ENCODE measurements around the gene SAMD4A. TPM values are rescaled to one million over a fixed set of nuclear protein-coding genes. Genes with fewer than 3 reads are reported as not detected.

SAMD4A gene
- total RNA-seq, 1 experiment from 2014 or later, result 9.6 TPM

- no peaks in the 10 kb centered on the region for H3K79me2 ChIP-seq (ENCODE audit: insufficient read depth, low read length)
- H3K18ac ChIP-seq (ENCODE audit: insufficient read length, low read depth, low read length), result no peak overlapping the region
- H2BK5ac ChIP-seq (ENCODE audit: insufficient read length, low read length), result no peak overlapping the region
- no peak overlapping the region for H3K4me2 ChIP-seq (ENCODE audit: insufficient read depth, insufficient read length, low read length)
- no peak overlapping the region for H3K27ac ChIP-seq (ENCODE audit: insufficient read length, low read depth, low read length)
- Mint-ChIP-seq H3K4me3 (no peak overlapping the region), H3K36me3 (ENCODE audit: insufficient read depth in 1 of 3, low read depth in 3 of 3) (peaks cover 8 to 10% (median 8%) of the 10 kb centered on the region in 3 experiments; a peak in 4 of 7 replicates), H3K27me3 (ENCODE audit: low read depth) (no peaks in the 10 kb centered on the region), H3K4me1 (peaks cover 5 to 6% of the 10 kb centered on the region in 2 experiments), H3K9me3 (no peaks in the 10 kb centered on the region), H3K27ac (peak overlapping the region in 1 of 3 experiments; percentile 49; a peak in 1 of 7 replicates)
- H2BK20ac ChIP-seq (ENCODE audit: low read depth, low read length, poor library complexity, severe bottlenecking), result no peak overlapping the region
- H2AK5ac ChIP-seq (ENCODE audit: insufficient read length, low read length), result no peak overlapping the region
- H2BK15ac ChIP-seq (ENCODE audit: low read depth, low read length), result no peak overlapping the region
- H3K79me1 ChIP-seq (ENCODE audit: insufficient read depth, low read depth, low read length, poor library complexity, severe bottlenecking), result no peaks in the 10 kb centered on the region
- no peak overlapping the region for H3K56ac ChIP-seq (ENCODE audit: insufficient read length, low read depth, low read length)
- no peak overlapping the region for H3T11ph ChIP-seq (ENCODE audit: low read length)
- no peak overlapping the region for H2BK120ac ChIP-seq (ENCODE audit: low read depth, low read length, poor library complexity, severe bottlenecking)
- no peak overlapping the region for H3K23ac ChIP-seq (ENCODE audit: insufficient read length, low read depth, low read length)
- H4K5ac ChIP-seq (ENCODE audit: insufficient read length, low read depth, low read length), result no peak overlapping the region
- H4K8ac ChIP-seq (replicated peaks; ENCODE audit: insufficient read length, low read depth, low read length), result no peak overlapping the region
- no peaks in the 10 kb centered on the region for H4K20me1 ChIP-seq (ENCODE audit: control insufficient read depth, insufficient read depth, insufficient read length)
- no peak overlapping the region for H3K9ac ChIP-seq (ENCODE audit: extremely low read depth, insufficient read length, low read length)
- H4K91ac ChIP-seq (ENCODE audit: insufficient read length, low read depth, low read length), result no peak overlapping the region
- no CpG with 5 or more reads among the region's 3 CpGs for WGBS (ENCODE audit: extremely low coverage, insufficient read length, low lambda C conversion rate)
- no peak for TF ChIP-seq CTCF (conservative IDR thresholded peaks at IDR 0.05)
- no peak overlapping the region for H3K14ac ChIP-seq (ENCODE audit: insufficient read depth, low read length)
- no peak for DNase-seq
- H3K23me2 ChIP-seq (ENCODE audit: insufficient read length, low read depth, low read length, poor library complexity, severe bottlenecking), result no peaks in the 10 kb centered on the region
- H2AFZ ChIP-seq (ENCODE audit: low read length), result no peak overlapping the region
- H2BK12ac ChIP-seq (ENCODE audit: insufficient read length, low read depth, low read length), result no peak overlapping the region
- no peaks in the 10 kb centered on the region for H3K9me3 ChIP-seq (ENCODE audit: control insufficient read depth, low read depth, low read length)
- H3K27me3 ChIP-seq (ENCODE audit: insufficient read depth, low read length), result no peaks in the 10 kb centered on the region
- H3K4me1 ChIP-seq (ENCODE audit: insufficient read depth, low read length), result no peaks in the 10 kb centered on the region
- H3K4ac ChIP-seq (ENCODE audit: low read depth, low read length), result no peak overlapping the region
Observed at GRCh38 chr14:54839701-54840119, 272.8 kb downstream of the SAMD4A start.
